ENCODE results near the gene RTP1.

RTP1 gene

GRCh38 chr3:187210545-187211327, 13.4 kb downstream of the RTP1 start:
- no peaks in the 10 kb centered on the region for H3K4me1 ChIP-seq (ENCODE audit: insufficient read depth, low read length, poor library complexity, severe bottlenecking)
- H3K4me2 ChIP-seq (ENCODE audit: low read depth, low read length, poor library complexity, severe bottlenecking): no peak overlapping the region
- no peaks in the 10 kb centered on the region for H3K9me3 ChIP-seq (ENCODE audit: insufficient read depth, low read depth, low read length)
- no peaks in the 10 kb centered on the region for H3K9me2 ChIP-seq (replicated peaks; ENCODE audit: low read depth, low read length)
- H3F3A ChIP-seq (ENCODE audit: low read depth): no peaks in the 10 kb centered on the region
- H4K20me1 ChIP-seq (ENCODE audit: insufficient read depth, low read length, poor library complexity, severe bottlenecking): no peaks in the 10 kb centered on the region
- no peaks in the 10 kb centered on the region for H3K27me3 ChIP-seq (ENCODE audit: insufficient read depth, low read length, poor library complexity, severe bottlenecking)
- no peak overlapping the region for H3K4me3 ChIP-seq (ENCODE audit: low read length, poor library complexity, severe bottlenecking)
- H3K79me2 ChIP-seq (ENCODE audit: insufficient read depth, low read length): no peaks in the 10 kb centered on the region
- H3K36me3 ChIP-seq (ENCODE audit: insufficient read depth, low read length): no peaks in the 10 kb centered on the region
- no peak overlapping the region for H3K9ac ChIP-seq (ENCODE audit: low read depth, low read length, poor library complexity, severe bottlenecking)
- H2AFZ ChIP-seq (ENCODE audit: low read length): no peak overlapping the region
- no peak for TF ChIP-seq EZH2phosphoT487 (IDR thresholded peaks at IDR 0.05; ENCODE audit: borderline replicate concordance)
- TF ChIP-seq CTCF (conservative IDR thresholded peaks at IDR 0.05; ENCODE audit: low read length): no peak

- Histone ChIP-seq H3K9me2 (replicated peaks; ENCODE audit: low read depth, low read length) (no peaks in the 10 kb centered on the region), H4K20me1 (ENCODE audit: insufficient read depth, low read length, poor library complexity, severe bottlenecking) (no peaks in the 10 kb centered on the region), H3K4me1 (ENCODE audit: insufficient read depth, low read length, poor library complexity, severe bottlenecking) (no peaks in the 10 kb centered on the region), H3F3A (ENCODE audit: low read depth) (no peaks in the 10 kb centered on the region), H2AFZ (ENCODE audit: low read length) (no peak overlapping the region), H3K4me3 (ENCODE audit: low read length, poor library complexity, severe bottlenecking) (no peak overlapping the region), H3K9me3 (ENCODE audit: insufficient read depth, low read depth, low read length) (no peaks in the 10 kb centered on the region), H3K9ac (ENCODE audit: low read depth, low read length, poor library complexity, severe bottlenecking) (no peak overlapping the region), H3K79me2 (ENCODE audit: insufficient read depth, low read length) (no peaks in the 10 kb centered on the region), H3K4me2 (ENCODE audit: low read depth, low read length, poor library complexity, severe bottlenecking) (no peak overlapping the region), H3K27me3 (ENCODE audit: insufficient read depth, low read length, poor library complexity, severe bottlenecking) (no peaks in the 10 kb centered on the region), H3K36me3 (ENCODE audit: insufficient read depth, low read length) (no peaks in the 10 kb centered on the region)
- TF ChIP-seq EZH2phosphoT487 (IDR thresholded peaks at IDR 0.05; ENCODE audit: borderline replicate concordance): no peak
- no peak for TF ChIP-seq CTCF (conservative IDR thresholded peaks at IDR 0.05; ENCODE audit: low read length)
Measured at GRCh38 chr3:187211532-187212195, 14.4 kb downstream of the RTP1 start.

- no peaks in the 10 kb centered on the region for H3K79me2 ChIP-seq (ENCODE audit: insufficient read depth, low read length)
- TF ChIP-seq CTCF (conservative IDR thresholded peaks at IDR 0.05; ENCODE audit: low read length) (no peak), EZH2phosphoT487 (IDR thresholded peaks at IDR 0.05; ENCODE audit: borderline replicate concordance) (no peak)
- H3K9me2 ChIP-seq (replicated peaks; ENCODE audit: low read depth, low read length): no peaks in the 10 kb centered on the region
- H3K4me3 ChIP-seq (ENCODE audit: low read length, poor library complexity, severe bottlenecking): no peak overlapping the region
- H3K9me3 ChIP-seq (ENCODE audit: insufficient read depth, low read depth, low read length): no peaks in the 10 kb centered on the region
- no peak overlapping the region for H3K4me2 ChIP-seq (ENCODE audit: low read depth, low read length, poor library complexity, severe bottlenecking)
- no peak overlapping the region for H2AFZ ChIP-seq (ENCODE audit: low read length)
- no peaks in the 10 kb centered on the region for H4K20me1 ChIP-seq (ENCODE audit: insufficient read depth, low read length, poor library complexity, severe bottlenecking)
- no peaks in the 10 kb centered on the region for H3K27me3 ChIP-seq (ENCODE audit: insufficient read depth, low read length, poor library complexity, severe bottlenecking)
- H3K36me3 ChIP-seq (ENCODE audit: insufficient read depth, low read length): no peaks in the 10 kb centered on the region
- H3F3A ChIP-seq (ENCODE audit: low read depth): no peaks in the 10 kb centered on the region
- no peak overlapping the region for H3K9ac ChIP-seq (ENCODE audit: low read depth, low read length, poor library complexity, severe bottlenecking)
- H3K4me1 ChIP-seq (ENCODE audit: insufficient read depth, low read length, poor library complexity, severe bottlenecking): no peaks in the 10 kb centered on the region
Measured at GRCh38 chr3:187212196-187212545, 14.9 kb downstream of the RTP1 start.
